Measurements from ENCODE around the gene BEX5.
A peak's percentile ranks its signal among the peaks of the same experiment; 100 is the strongest.
"Not testable (repeated sequence)": the region's sequence is repeated elsewhere in the genome, so short reads cannot be mapped to it uniquely, and the experiment has no call there.

The BEX5 gene

DNA sequence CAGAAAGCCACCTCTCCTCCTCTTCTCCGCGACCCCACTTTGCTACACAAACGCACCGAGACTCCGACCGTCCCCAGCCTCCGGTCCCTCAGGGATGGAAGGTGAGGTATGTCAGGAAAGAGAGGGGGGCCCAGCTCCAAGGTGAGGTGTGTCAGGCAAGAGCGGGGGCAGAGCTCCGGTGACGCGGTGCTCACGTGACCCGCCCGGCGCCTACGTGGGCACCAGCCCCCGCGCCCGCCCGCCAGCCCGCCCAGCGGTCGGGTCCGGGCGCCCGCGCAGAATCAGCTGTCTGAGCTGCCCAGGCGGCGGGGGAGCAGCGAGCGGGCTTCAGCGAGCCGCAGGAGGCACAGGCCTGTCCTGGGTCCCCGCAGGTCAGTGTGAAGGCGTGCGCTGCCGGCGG is 30.3 kb downstream of the BEX5 start, which contains the start of gene TCEAL2:
TSS of gene TCEAL2 (plus strand) at position 244 of the 400 bp plus-strand sequence. CDS start 1,152 bp downstream, outside the sequence.
- WGBS (ENCODE audit: extremely low coverage, insufficient coverage, low lambda C conversion rate), result no CpG with 5 or more reads among the region's 38 CpGs

GRCh38 chrX:102125014-102125413 is 30.8 kb downstream of the BEX5 start:
- peak overlapping the region; percentile 34 for H3K56ac ChIP-seq (ENCODE audit: low read length)
- H2BK120ac ChIP-seq (ENCODE audit: low read depth, low read length); H2BK5ac ChIP-seq (ENCODE audit: low read length); H3K23ac ChIP-seq (ENCODE audit: low read length); H4K8ac ChIP-seq (ENCODE audit: low read depth, low read length); H3K18ac ChIP-seq (ENCODE audit: low read length); H3K27ac ChIP-seq (ENCODE audit: low read depth, low read length); H3K4me1 ChIP-seq (ENCODE audit: control insufficient read depth, low read depth, low read length); H2AK5ac ChIP-seq (ENCODE audit: low read length); H3K27me3 ChIP-seq (ENCODE audit: insufficient read depth, low read length, poor library complexity); H3K79me1 ChIP-seq (ENCODE audit: low read length); H3K4me3 ChIP-seq (ENCODE audit: low read length); DNase-seq; H3K4ac ChIP-seq (ENCODE audit: low read depth, low read length); H3K79me2 ChIP-seq (ENCODE audit: control insufficient read depth, insufficient read depth, low read length); H4K5ac ChIP-seq (ENCODE audit: low read length); H3K9ac ChIP-seq (ENCODE audit: low read length); H3K36me3 ChIP-seq (ENCODE audit: control insufficient read depth, insufficient read depth, low read length); H2BK15ac ChIP-seq (replicated peaks; ENCODE audit: low read depth): not testable (repeated sequence)
- no CpG with 5 or more reads among the region's 10 CpGs for WGBS (ENCODE audit: extremely low coverage, insufficient coverage, low lambda C conversion rate)
- H3K4me2 ChIP-seq (ENCODE audit: low read length), result peak overlapping the region; percentile 56

More for the DNA sequence above, 30.3 kb downstream of the BEX5 start, which contains the start of gene TCEAL2:
- not testable (repeated sequence) for H3K27me3 ChIP-seq (ENCODE audit: insufficient read depth, low read length, poor library complexity); H3K79me1 ChIP-seq (ENCODE audit: low read length); H3K18ac ChIP-seq (ENCODE audit: low read length); H2BK5ac ChIP-seq (ENCODE audit: low read length); H3K27ac ChIP-seq (ENCODE audit: low read depth, low read length); H3K79me2 ChIP-seq (ENCODE audit: control insufficient read depth, insufficient read depth, low read length); H3K36me3 ChIP-seq (ENCODE audit: control insufficient read depth, insufficient read depth, low read length); H2BK15ac ChIP-seq (replicated peaks; ENCODE audit: low read depth); H4K8ac ChIP-seq (ENCODE audit: low read depth, low read length); H3K4me3 ChIP-seq (ENCODE audit: low read length); H3K23ac ChIP-seq (ENCODE audit: low read length); H3K4me1 ChIP-seq (ENCODE audit: control insufficient read depth, low read depth, low read length); H2BK120ac ChIP-seq (ENCODE audit: low read depth, low read length); H4K5ac ChIP-seq (ENCODE audit: low read length); H2AK5ac ChIP-seq (ENCODE audit: low read length); H3K4ac ChIP-seq (ENCODE audit: low read depth, low read length)
- H3K56ac ChIP-seq (ENCODE audit: low read length), result peak within 1 kb of the TSS; percentile 49
- H3K9ac ChIP-seq (ENCODE audit: low read length), result peak within 1 kb of the TSS; percentile 44
- peak; percentile 11 for DNase-seq
- peak within 1 kb of the TSS; percentile 56 for H3K4me2 ChIP-seq (ENCODE audit: low read length)

DNA sequence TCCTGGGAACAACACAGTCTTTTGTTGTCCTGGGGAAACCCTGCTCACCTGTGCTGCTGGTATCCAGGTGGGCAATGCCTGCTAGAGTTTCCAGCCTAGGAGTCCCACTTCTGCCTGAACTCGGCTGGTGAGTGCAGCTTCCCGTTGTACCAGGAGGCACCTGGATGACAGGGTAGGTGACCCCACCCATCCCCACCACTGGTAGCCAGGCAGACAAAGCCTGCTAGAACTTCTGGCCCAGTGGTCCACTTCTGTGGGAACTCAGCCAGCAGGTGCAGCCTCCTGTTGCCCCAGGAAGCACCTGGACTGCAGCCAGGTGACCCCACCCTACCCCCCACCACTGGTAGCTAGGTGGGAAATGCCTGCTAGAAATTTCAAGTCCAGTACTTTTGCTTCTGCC is 40.0 kb downstream of the BEX5 start:
- H4K8ac ChIP-seq (ENCODE audit: low read depth, low read length), result no peak overlapping the region
- no peaks in the 10 kb centered on the region for H3K79me2 ChIP-seq (ENCODE audit: control insufficient read depth, insufficient read depth, low read length)
- H3K4ac ChIP-seq (ENCODE audit: low read depth, low read length), result no peak overlapping the region
- no peak overlapping the region for H2AK5ac ChIP-seq (ENCODE audit: low read length)
- H3K27ac ChIP-seq (ENCODE audit: low read depth, low read length), result no peak overlapping the region
- DNase-seq, result no peak
- WGBS (ENCODE audit: extremely low coverage, insufficient coverage, low lambda C conversion rate), result no CpG with 5 or more reads among the region's 2 CpGs
- no peak overlapping the region for H3K9ac ChIP-seq (ENCODE audit: low read length)
- no peak overlapping the region for H3K23ac ChIP-seq (ENCODE audit: low read length)
- no peak overlapping the region for H4K5ac ChIP-seq (ENCODE audit: low read length)
- H2BK5ac ChIP-seq (ENCODE audit: low read length), result no peak overlapping the region
- H3K56ac ChIP-seq (ENCODE audit: low read length), result no peak overlapping the region
- no peak overlapping the region for H3K4me3 ChIP-seq (ENCODE audit: low read length)
- H3K36me3 ChIP-seq (ENCODE audit: control insufficient read depth, insufficient read depth, low read length), result no peaks in the 10 kb centered on the region
- no peaks in the 10 kb centered on the region for H3K4me1 ChIP-seq (ENCODE audit: control insufficient read depth, low read depth, low read length)
- no peaks in the 10 kb centered on the region for H3K79me1 ChIP-seq (ENCODE audit: low read length)
- no peaks in the 10 kb centered on the region for H3K27me3 ChIP-seq (ENCODE audit: insufficient read depth, low read length, poor library complexity)
- H3K4me2 ChIP-seq (ENCODE audit: low read length), result no peak overlapping the region
- no peak overlapping the region for H3K18ac ChIP-seq (ENCODE audit: low read length)
- no peak overlapping the region for H2BK15ac ChIP-seq (replicated peaks; ENCODE audit: low read depth)
- no peak overlapping the region for H2BK120ac ChIP-seq (ENCODE audit: low read depth, low read length)

DNA sequence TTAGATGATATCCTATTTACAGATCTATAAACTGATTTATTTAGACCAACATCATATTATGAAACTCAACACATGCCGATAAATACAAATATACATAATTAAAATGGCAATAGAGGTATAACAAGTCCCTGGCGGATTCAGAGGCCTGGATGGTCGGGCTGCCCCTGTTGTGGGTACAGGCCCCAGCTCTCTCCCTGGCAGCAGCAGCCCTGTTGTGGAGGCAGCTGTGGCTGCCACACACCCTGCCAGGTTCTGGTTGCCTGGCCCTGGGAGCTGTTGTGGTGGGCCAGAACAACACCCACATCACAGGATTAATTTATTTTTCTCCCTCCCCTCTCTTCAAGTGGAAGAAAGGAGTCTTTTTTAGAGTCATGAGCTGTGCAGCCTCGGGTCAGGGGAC is 42.4 kb downstream of the BEX5 start:
- Histone ChIP-seq H3K79me1 (ENCODE audit: low read length) (no peaks in the 10 kb centered on the region), H3K79me2 (ENCODE audit: control insufficient read depth, insufficient read depth, low read length) (no peaks in the 10 kb centered on the region)

More for the DNA sequence above, 42.4 kb downstream of the BEX5 start:
- Histone ChIP-seq H3K4ac (ENCODE audit: low read depth, low read length) (no peak overlapping the region), H2AK5ac (ENCODE audit: low read length) (no peak overlapping the region), H4K5ac (ENCODE audit: low read length) (no peak overlapping the region), H3K9ac (ENCODE audit: low read length) (no peak overlapping the region), H2BK5ac (ENCODE audit: low read length) (no peak overlapping the region), H2BK15ac (replicated peaks; ENCODE audit: low read depth) (no peak overlapping the region), H3K36me3 (ENCODE audit: control insufficient read depth, insufficient read depth, low read length) (no peaks in the 10 kb centered on the region), H3K4me2 (ENCODE audit: low read length) (no peak overlapping the region), H4K8ac (ENCODE audit: low read depth, low read length) (no peak overlapping the region), H3K56ac (ENCODE audit: low read length) (no peak overlapping the region), H2BK120ac (ENCODE audit: low read depth, low read length) (no peak overlapping the region), H3K27me3 (ENCODE audit: insufficient read depth, low read length, poor library complexity) (no peaks in the 10 kb centered on the region), H3K27ac (ENCODE audit: low read depth, low read length) (no peak overlapping the region), H3K18ac (ENCODE audit: low read length) (no peak overlapping the region), H3K4me3 (ENCODE audit: low read length) (no peak overlapping the region), H3K23ac (ENCODE audit: low read length) (no peak overlapping the region), H3K4me1 (ENCODE audit: control insufficient read depth, low read depth, low read length) (no peaks in the 10 kb centered on the region)
- DNase-seq, result no peak
- WGBS (ENCODE audit: extremely low coverage, insufficient coverage, low lambda C conversion rate), result no CpG with 5 or more reads among the region's 4 CpGs

All from mesendoderm (in vitro differentiated cells).